K562 (cell line): ENCODE results near the gene TLE4. TPM values are rescaled to one million over a fixed set of nuclear protein-coding genes. Genes with fewer than 3 reads are reported as not detected.

ENCODE experiments used
- ESRRB ChIP-seq: fragments of 250-450 bp; sonication (Bioruptor Pico); IDR thresholded peaks from 2 replicates; pipeline ENCODE4 v1.5.0; 2020; ENCODE audit warnings: mild to moderate bottlenecking, moderate library complexity, borderline replicate concordance
- EZH2 ChIP-seq: IDR thresholded peaks from 2 replicates; pipeline ENCODE4 v1.6.1; 2012; ENCODE audit warnings: low read depth, mild to moderate bottlenecking, inconsistent platforms, low read length, borderline replicate concordance
- SMARCB1 ChIP-seq: IDR thresholded peaks from 2 replicates; pipeline ENCODE4 v1.6.1; 2011; ENCODE audit warnings: improper control_type of control experiment, low read depth; ENCODE audit not compliant: insufficient read length
- polyA plus RNA-seq, 8 experiments: library from polyadenylated mRNA; depleted of rRNA in 4 of 8; stranded (reverse) in 5 of 8; unstranded in 3 of 8; fragments of >200 nt; fragmentation: Nextera tagmentation in 2 of 8; fragmentation: Illumina TruSeq in 1 of 8; extraction: Ambion mirVana in 2 of 8; extraction: Trizol in 1 of 8; gene quantifications; 2 replicates each; pipeline versions ENCODE4 v1.2.1 to v1.2.3, GENCODE V29; 2011 to 2014; ENCODE audit warnings: inconsistent platforms in 1 of 8, missing spikeins in 1 of 8
- total RNA-seq, 7 experiments: library from RNA; depleted of rRNA in 6 of 7; stranded (reverse); fragments of >200 nt in 6 of 7; fragmentation: Illumina TruSeq in 2 of 7; extraction: Trizol in 2 of 7; gene quantifications; 2 replicates each; pipeline versions ENCODE4 v1.2.1 to v1.2.3, GENCODE V29; 2011 to 2021; ENCODE audit warnings: low replicate concordance in 1 of 7
- TF ChIP-seq, protein P1 (sequence below): fragments of 450-650 bp; IDR thresholded peaks from 2 replicates; pipeline ENCODE4 v1.6.1; 2014; ENCODE audit warnings: low read depth, mild to moderate bottlenecking, moderate library complexity, borderline replicate concordance
- TF ChIP-seq, protein P2 (sequence below): fragments of 250-450 bp; sonication (Bioruptor Pico); IDR thresholded peaks from 2 replicates; pipeline ENCODE4 v1.5.0; 2021; ENCODE audit warnings: mild to moderate bottlenecking, moderate library complexity

The TLE4 gene
- total and polyA plus RNA-seq, 9 of the 15 experiments (the other 6 are each of a cell fraction or from before 2014, with no cell fraction given) = 1.1 to 8.8 (median 5.7) TPM

GRCh38 chr9:79555474-79556089 is 16.2 kb upstream of the TLE4 start (continued):
- TF ChIP-seq, protein P1, sequence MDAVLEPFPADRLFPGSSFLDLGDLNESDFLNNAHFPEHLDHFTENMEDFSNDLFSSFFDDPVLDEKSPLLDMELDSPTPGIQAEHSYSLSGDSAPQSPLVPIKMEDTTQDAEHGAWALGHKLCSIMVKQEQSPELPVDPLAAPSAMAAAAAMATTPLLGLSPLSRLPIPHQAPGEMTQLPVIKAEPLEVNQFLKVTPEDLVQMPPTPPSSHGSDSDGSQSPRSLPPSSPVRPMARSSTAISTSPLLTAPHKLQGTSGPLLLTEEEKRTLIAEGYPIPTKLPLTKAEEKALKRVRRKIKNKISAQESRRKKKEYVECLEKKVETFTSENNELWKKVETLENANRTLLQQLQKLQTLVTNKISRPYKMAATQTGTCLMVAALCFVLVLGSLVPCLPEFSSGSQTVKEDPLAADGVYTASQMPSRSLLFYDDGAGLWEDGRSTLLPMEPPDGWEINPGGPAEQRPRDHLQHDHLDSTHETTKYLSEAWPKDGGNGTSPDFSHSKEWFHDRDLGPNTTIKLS = no peak
- TF ChIP-seq, protein P2, sequence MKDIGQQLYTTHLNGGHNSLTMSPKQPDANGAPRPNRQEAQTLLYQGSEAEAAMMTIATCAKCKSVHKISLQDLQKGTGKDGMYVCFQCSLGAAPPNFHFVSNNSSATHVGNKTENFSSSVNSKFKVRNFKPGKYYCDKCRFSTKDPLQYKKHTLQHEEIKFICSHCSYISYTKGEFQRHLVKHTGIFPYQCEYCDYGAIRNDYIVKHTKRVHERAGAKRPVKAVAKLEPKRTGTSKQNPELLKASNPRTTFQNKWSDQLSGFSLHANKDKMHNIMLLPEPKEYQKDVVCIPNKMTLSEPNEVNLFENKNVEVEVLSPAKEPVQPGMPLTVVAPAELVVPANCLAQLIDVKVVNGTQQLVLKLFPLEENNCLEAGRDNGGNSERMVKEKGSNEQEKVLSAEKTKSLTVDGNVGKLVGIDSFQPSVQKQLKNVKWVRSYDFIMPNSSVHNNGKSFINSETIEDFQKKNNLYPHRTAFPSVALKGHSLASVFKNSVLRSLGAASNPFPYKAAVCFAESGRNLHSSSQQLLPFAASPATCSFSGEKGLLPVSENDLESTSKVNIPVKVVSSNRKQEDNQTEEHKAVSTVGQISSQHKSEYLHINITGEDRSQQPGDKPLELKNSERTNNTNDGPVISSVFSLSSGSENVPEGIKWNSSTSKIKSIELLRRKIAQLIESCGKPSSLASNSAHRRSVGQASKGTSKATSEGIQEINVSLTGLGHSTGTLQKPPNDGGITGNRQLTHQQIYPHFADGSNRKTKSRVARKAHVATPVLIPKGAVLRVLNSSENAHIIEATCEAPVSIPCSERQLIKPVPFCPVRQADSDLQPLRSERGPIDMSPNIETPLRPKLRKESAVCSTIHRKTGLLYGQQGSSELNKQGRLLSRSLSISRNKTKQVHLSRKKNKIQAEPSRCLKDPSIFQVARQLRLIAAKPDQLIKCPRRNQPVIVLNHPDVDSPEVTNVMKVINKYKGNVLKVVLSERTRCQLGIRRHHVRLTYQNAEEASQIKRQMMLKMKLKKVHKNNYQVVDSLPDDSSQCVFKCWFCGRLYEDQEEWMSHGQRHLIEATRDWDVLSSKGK (CRISPR knock-in tag) = no peak
- no peak for TF ChIP-seq ESRRB (CRISPR knock-in tag)
- no peak for TF ChIP-seq SMARCB1
- no peak for TF ChIP-seq EZH2
